Activated CD8-positive, alpha-beta memory T cell treated with anti-CD3 and anti-CD28 coated beads, Interleukin-2, amount 50 U/mL, for 48 hours (primary cell): ENCODE measurements around the gene LPGAT1.
"Not testable (repeated sequence)": the region's sequence is repeated elsewhere in the genome, so short reads cannot be mapped to it uniquely, and the experiment has no call there.

ENCODE experiments used
- DNase-seq: peaks from one replicate; pipeline ENCODE4 v3.0.0-alpha.2; 2020

LPGAT1 gene

DNA sequence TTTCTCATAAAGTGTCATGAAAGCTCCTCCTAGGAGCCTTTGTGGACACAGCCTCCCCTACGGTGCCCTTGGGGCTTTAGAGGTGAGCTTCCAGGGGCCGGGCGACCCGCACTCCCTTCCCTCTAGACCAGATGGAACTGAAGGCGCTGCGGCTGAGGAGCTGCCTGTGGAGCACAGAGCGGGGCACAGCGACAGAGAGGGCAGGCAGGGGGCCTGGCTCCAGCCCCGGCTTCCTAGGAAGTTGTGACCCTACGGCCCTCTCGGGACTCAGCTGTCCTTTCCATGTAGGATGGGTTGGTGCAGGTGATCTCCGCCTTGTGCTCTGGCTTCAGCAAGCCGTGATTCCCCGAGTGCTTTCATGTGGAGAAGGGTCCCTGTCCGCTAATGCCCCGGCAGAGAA, 131.5 kb downstream of the LPGAT1 start:
- no peak for DNase-seq

DNA sequence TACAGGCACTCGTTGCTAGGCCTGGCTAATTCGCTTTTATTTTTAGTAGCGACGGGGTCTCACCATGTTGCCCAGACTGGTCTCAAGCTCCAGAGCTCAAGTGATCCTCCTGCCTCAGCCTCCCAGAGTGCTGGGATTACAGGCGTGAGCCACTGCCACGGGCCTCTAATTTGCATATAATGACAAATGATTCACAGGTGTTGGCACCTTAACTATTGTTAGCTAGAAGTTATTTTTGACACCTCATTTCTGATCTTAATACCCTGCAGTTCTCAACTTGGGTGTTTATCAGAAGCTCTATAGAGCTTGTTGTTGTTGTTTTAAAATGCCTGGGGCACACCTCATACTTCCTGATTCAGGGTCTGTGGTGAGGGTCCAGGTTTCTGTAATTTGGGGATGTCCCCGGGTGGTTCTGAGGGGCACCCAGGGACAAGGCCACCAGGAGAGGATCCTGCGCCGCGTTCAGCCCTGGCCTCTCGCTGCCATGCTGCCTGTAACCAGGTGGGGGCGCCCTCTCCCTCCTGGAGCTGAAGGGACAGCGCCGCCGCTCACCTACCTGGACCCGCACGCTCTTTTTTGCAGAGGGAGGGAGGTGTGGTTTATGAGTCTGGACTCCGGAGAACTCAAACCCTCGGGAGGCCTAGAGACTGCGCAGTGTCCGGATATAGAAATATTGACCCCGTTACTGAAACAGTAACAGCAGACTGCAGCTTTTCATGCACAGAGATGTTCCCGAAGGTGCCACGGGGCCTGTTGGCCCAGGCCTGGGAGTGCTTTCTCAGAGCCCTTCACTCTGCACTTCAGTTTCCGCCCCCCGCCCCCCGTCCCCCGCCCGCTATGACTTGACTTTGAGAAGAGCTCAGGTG, 132.2 kb downstream of the LPGAT1 start:
- peak; percentile 98 for DNase-seq

DNA sequence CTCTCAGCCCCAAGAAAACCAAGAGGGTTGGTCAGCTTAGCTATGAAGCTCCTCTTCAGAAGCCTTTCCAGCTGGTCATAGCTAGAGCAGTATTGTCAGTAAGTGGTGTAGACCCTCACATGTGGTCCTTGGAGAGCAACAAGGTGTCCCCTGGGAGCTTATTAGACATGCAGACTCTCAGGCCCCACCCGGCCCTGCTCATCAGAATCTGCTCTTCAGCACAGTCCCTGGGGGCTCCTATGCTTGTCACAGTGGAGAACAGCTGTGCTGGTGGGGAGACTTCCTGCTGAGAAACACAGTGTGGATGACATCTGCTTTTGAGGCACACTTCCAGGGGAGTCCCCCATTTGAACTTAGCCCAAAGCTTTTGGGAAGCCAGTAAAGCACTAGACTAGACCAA, 133.2 kb downstream of the LPGAT1 start:
- no peak for DNase-seq

DNA sequence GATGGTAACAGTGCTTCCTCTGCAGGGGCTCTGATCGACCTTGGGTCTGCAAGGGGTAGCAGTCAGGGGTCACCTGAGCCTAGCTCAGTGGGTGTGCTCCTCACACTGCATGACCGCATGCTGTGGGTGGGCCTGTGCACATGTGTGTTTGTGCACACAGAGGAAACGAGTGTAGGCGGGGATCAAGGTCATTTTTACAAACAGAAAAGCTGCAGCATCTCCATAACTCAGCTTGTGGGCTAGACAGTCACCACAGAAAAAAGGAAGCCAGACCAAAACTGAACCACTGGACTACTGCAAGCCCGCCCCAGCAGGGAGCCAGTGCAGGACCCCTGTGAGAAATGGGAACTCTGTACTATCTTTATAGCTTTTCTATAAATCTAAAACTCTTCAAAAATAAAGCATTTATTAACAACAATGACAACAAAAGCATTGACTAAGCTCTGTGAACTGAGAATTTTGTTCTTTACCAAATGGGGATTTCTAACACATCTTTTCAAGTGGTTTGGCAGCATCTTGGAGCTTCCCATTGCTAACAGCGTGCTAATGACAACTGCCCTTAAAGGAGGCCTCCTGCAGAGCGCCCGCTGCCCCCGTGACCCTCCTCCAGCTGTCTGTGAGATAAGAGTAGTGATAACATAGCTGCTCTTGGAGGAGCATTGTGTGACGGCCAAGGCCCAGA, 135.3 kb downstream of the LPGAT1 start:
- DNase-seq, result no peak

DNA sequence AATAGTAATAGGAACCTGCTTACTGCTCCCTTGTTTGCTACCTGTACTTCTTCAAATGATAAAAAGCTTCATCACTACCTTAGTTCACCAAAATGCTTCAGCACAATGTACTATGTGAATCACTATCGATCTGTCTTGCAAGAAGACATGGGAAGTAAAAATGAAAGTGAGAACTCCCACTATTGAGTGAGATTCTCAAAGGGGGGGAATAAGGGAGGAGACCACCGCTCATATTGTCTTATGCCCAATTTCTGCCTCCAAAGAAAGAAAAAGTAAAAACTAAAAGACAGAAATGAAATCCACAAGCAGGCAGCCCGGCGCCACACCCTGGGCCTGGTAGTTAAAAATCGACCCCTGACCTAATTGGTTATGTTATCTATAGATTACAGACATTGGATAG, 136.7 kb downstream of the LPGAT1 start:
- not testable (repeated sequence) for DNase-seq
